Suppressor macrophage treated with lipopolysaccharide for 1 hour (primary cell): ENCODE data around the gene OR6M1.

Experiments
- DNase-seq, 3 donors: peaks; one replicate each; pipeline ENCODE4 v3.0.0-alpha.2; 2020 to 2022

Gene OR6M1

GRCh38 chr11:123775289-123775688 is 30.9 kb downstream of the OR6M1 start:
- DNase-seq: no peak

- DNase-seq: no peak
Observed at GRCh38 chr11:123773959-123774358, 32.2 kb downstream of the OR6M1 start.

GRCh38 chr11:123773026-123773425 is 33.1 kb downstream of the OR6M1 start:
- no peak for DNase-seq

GRCh38 chr11:123771664-123772063 is 34.5 kb downstream of the OR6M1 start:
- no peak for DNase-seq

- no peak for DNase-seq
Observed at GRCh38 chr11:123770712-123771111, 35.4 kb downstream of the OR6M1 start.

GRCh38 chr11:123765601-123766000 is 40.5 kb downstream of the OR6M1 start:
- DNase-seq: no peak

- no peak for DNase-seq
Observed at GRCh38 chr11:123762422-123762821, 43.7 kb downstream of the OR6M1 start.

- DNase-seq: no peak
Observed at GRCh38 chr11:123760894-123761293, 45.3 kb downstream of the OR6M1 start.

- DNase-seq: no peak
Observed at GRCh38 chr11:123757976-123758375, 48.2 kb downstream of the OR6M1 start.

GRCh38 chr11:123755813-123756212 is 50.3 kb downstream of the OR6M1 start:
- DNase-seq: no peak
